Measurements from ENCODE around the gene ATXN7.

The ATXN7 gene

DNA sequence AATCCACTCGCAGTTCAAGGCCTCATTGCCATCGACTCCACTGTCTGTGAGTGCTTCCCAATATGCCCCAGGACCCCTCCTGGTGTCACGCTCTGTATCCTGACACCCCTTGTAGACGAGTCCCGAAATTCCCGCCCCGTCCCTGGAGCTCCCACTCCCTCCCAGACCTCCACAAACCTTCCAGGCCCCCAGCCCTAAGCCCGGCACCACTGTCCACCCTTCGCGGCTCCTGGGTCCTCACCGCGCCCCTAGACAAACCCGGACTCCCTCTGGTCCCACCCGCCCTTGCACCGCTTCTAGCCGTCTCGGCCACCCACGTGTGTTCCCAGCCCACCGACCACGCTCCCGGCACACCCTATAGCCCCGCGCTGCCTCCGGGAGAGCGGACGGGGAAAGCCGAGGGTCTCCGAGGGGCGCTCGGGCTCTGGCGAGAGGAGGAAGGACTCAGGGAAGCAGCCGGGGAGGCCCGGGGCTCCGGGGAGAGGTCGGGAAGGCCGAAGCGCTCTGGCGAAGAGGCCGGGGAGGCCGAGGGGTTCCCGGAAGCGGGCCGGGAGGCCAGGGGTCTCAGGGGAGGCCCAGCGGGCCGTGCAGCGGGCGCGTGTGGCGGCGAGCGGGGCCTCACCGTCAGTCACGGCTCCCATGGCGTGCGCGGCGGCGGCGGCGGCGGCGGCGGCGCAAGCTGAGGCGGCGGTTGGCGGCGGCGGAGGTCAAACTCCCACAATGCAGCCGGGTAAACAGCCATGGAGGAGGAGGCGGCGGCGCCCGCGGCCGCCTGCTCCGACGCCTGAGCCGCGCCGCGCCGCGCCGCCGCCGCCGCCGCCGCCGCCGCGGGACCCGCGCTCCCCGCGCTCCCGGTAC lies at the start of gene ATXN7, which contains the start of gene THOC7:
Gene ATXN7, plus strand, starts transcription at position 718 of the 858 bp plus-strand sequence. CDS start 48,732 bp downstream, outside the sequence.
Gene THOC7, minus strand, starts transcription at position 656 of the 858 bp plus-strand sequence. Its CDS starts 15 bp downstream, at position 641.
- Histone ChIP-seq H3K36me3 (ENCODE audit: control insufficient read depth, insufficient read depth, low read length) (peaks cover 1% of the 10 kb centered on the region; the same call in 1 of the 2 replicates), H3K4me3 (replicated peaks; ENCODE audit: low read depth, low read length) (peak within 1 kb of the TSS; percentile 97), H3K27me3 (replicated peaks; ENCODE audit: control insufficient read depth, insufficient read depth, low read length) (no peaks in the 10 kb centered on the region)
- peak; percentile 69 for DNase-seq (ENCODE audit: extremely low read depth, insufficient read length)
- TF ChIP-seq CTCF (IDR thresholded peaks at IDR 0.05; ENCODE audit: insufficient read depth, low read length, poor library complexity, severe bottlenecking) = no peak

DNA sequence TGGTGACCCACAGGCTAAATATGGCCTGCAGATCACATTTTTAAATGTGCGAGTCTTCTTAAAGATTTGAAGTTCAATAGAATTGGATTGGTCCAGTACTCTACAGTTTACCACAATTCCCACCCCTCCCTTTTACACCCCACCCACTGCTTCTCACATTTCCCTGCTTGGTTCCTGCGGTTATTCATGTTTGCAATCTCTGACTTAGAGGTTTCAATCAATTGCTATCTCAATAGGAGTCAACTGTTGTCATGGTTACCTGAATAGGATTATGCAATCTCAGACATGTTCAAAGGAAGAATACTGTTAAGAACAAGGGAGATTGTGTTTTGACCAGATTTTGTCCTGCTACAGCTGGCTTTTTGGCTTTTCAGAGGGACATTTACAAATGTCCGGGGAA lies 49.4 kb upstream of the ATXN7 start:
- Histone ChIP-seq H3K4me3 (replicated peaks; ENCODE audit: low read depth, low read length) (no peak overlapping the region), H3K36me3 (ENCODE audit: control insufficient read depth, insufficient read depth, low read length) (no peaks in the 10 kb centered on the region), H3K27me3 (replicated peaks; ENCODE audit: control insufficient read depth, insufficient read depth, low read length) (no peaks in the 10 kb centered on the region)
- no peak for TF ChIP-seq CTCF (IDR thresholded peaks at IDR 0.05; ENCODE audit: insufficient read depth, low read length, poor library complexity, severe bottlenecking)
- DNase-seq (ENCODE audit: extremely low read depth, insufficient read length) = no peak

DNA sequence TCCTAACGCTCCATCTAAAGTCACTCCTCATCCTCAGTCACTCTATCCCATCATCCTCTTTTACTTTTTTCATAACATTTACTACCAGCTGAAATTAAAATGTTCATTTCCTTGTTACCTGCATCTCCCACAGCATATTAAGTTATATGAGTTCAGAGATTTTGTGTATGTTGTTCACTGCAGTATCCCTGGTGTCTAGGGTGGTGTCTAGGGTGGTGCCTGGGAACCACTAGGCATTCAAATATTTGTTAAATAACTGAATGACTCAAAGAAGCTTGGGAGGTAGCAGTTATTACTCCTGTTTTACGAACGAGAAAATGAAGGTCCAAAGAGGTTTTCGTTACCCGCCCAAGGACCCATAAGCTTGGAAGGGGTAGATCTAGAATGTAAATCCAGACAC lies 46.4 kb upstream of the ATXN7 start:
- no peaks in the 10 kb centered on the region for H3K27me3 ChIP-seq (replicated peaks; ENCODE audit: control insufficient read depth, insufficient read depth, low read length)
- no peak for DNase-seq (ENCODE audit: extremely low read depth, insufficient read length)
- H3K36me3 ChIP-seq (ENCODE audit: control insufficient read depth, insufficient read depth, low read length) = no peaks in the 10 kb centered on the region
- TF ChIP-seq CTCF (IDR thresholded peaks at IDR 0.05; ENCODE audit: insufficient read depth, low read length, poor library complexity, severe bottlenecking) = no peak
- H3K4me3 ChIP-seq (replicated peaks; ENCODE audit: low read depth, low read length) = no peak overlapping the region

DNA sequence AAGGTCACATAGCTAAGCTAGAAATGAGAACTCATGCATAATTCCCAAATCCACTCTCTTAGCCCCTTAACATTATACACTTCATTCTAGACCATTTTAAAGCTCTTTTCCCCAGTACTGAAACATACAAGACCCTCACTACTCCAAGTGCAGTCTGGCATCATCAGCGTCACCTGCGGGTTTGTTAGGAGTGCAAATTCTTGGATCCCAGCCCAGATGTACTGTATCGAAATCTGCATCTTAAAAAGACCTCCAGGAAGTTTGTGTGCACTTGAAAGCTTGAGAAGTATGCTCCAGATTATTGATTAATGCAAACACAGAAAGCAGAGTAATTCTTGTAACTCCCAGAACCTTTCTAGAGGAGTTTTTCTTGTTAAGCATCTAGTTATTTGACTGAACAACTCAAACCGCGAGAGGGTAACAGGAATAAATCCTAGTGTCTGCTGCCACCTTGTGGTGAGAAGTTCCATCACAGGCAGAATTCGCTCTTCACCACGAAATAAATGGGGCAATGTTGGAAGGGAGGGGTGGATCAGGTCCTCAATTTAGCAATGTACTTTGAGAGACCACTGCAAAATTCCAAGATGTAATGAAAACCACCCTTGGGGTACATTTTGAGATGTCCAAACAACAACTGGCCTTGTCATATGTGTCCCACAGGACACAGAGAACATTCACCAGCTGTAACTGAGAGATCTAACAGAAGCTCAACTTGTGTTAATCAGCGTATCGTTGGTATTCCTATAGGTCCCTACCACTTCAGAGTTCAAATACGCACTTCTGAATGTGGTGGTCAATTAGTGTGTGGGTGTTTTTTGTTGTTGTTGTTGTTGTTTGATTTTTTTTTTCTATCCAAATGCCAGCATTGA lies 45.2 kb upstream of the ATXN7 start:
- Histone ChIP-seq H3K4me3 (replicated peaks; ENCODE audit: low read depth, low read length) (no peak overlapping the region), H3K36me3 (ENCODE audit: control insufficient read depth, insufficient read depth, low read length) (no peaks in the 10 kb centered on the region), H3K27me3 (replicated peaks; ENCODE audit: control insufficient read depth, insufficient read depth, low read length) (no peaks in the 10 kb centered on the region)
- peak; percentile 25 for DNase-seq (ENCODE audit: extremely low read depth, insufficient read length)
- TF ChIP-seq CTCF (IDR thresholded peaks at IDR 0.05; ENCODE audit: insufficient read depth, low read length, poor library complexity, severe bottlenecking) = peak; percentile 73

- Histone ChIP-seq H3K4me3 (replicated peaks; ENCODE audit: low read depth, low read length) (no peak within 1 kb of the TSS), H3K36me3 (ENCODE audit: control insufficient read depth, insufficient read depth, low read length) (no peaks in the 10 kb centered on the region), H3K27me3 (replicated peaks; ENCODE audit: control insufficient read depth, insufficient read depth, low read length) (no peaks in the 10 kb centered on the region)
- no peak for TF ChIP-seq CTCF (IDR thresholded peaks at IDR 0.05; ENCODE audit: insufficient read depth, low read length, poor library complexity, severe bottlenecking)
- DNase-seq (ENCODE audit: extremely low read depth, insufficient read length) = no peak
These were observed 44.6 kb upstream of the ATXN7 start, which contains the start of gene C3orf49 for GRCh38 chr3:63819151-63819398. Gene C3orf49, plus strand, starts transcription at chr3:63819299. Its CDS starts 173 bp downstream, at chr3:63819472.

All from GM06990 (cell line).